ENCODE results near the gene FNDC3B.

FNDC3B gene

DNA sequence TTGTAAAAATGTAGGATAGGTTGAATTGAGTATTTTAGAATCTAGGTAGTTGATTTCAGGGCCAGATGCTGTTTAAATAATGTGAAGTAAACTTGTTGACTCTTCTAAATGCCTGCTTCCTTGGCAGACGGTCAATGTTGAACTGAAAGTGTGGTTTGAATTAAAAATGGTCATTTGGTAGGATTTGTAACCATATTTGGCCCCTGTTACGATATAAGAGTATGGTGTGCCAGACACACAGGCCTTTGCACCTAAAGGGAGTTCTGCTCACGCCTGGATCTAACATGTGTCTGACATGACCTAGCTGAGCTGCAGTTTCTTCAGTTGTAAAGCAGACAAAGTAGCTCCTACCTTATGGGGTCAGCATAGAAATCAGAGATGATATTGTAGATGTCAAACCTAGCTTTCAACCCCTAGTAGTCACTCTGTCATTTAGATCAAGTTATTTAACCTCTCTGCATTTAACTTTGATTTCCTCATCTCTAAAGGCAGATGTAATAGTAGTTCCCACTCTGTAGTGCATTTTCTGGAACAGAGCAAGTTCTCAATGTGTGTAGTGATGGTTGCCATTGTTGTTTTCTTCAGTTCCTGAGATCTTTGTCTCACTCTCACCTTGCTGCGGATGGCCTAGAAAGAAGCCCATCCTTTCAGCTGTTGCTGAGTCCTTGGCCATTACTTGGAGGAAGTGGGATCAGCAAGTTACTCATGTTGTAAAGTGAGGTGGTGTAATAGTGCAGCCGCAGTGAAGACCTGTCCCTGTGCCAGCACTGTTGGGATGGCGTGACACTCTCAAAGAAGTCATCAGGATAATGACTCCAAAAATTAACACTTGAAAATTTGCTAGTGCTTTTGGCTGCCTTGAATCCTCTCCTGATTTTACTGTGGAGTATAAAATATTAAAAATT is 318.7 kb downstream of the FNDC3B start:
- FAIRE-seq (no peak), DNase-seq (ENCODE audit: insufficient read length, low spot score) (no peak)
- TF ChIP-seq, protein P1, sequence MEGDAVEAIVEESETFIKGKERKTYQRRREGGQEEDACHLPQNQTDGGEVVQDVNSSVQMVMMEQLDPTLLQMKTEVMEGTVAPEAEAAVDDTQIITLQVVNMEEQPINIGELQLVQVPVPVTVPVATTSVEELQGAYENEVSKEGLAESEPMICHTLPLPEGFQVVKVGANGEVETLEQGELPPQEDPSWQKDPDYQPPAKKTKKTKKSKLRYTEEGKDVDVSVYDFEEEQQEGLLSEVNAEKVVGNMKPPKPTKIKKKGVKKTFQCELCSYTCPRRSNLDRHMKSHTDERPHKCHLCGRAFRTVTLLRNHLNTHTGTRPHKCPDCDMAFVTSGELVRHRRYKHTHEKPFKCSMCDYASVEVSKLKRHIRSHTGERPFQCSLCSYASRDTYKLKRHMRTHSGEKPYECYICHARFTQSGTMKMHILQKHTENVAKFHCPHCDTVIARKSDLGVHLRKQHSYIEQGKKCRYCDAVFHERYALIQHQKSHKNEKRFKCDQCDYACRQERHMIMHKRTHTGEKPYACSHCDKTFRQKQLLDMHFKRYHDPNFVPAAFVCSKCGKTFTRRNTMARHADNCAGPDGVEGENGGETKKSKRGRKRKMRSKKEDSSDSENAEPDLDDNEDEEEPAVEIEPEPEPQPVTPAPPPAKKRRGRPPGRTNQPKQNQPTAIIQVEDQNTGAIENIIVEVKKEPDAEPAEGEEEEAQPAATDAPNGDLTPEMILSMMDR (IDR thresholded peaks at IDR 0.05; ENCODE audit: insufficient read depth, missing control alignments), result no peak

DNA sequence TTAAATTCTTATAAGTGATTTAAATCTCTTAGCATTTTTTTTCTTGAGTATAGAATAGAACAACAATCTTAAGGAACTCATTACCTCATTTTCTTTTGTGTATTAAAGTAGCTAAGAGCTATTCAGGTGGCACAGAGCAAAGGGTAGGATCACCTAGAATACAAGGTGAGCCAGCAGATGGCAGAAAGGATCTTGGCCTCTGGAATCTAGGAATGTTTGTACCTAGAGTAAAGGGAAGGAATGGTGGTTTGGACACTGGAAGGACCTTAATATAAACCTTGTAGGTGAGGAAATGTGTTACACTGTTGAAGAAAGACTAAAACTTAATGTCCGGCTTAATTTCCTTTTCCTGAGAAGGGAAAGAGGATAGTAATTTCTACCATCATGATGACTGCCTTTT is 319.9 kb downstream of the FNDC3B start:
- DNase-seq (ENCODE audit: insufficient read length, low spot score) (no peak), FAIRE-seq (no peak)

DNA sequence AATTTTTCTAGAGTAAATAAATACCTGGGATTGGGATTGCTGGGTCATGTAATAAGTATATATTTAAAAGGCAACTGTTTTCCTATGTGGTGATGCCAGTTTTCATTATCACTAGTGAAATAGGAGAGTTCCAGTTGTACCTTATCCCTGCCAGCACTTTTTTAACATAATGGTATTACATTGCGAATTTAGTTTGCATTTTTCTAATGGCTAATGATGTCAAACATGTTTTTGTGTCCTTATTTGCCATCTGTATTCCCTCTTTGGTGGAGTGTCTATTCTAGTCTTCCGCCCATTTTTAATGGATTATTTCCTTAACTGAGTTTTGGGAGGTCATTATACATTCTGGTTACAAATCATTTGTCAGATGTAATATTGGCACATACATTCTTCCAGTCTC is 320.6 kb downstream of the FNDC3B start:
- DNase-seq (ENCODE audit: insufficient read length, low spot score), result no peak
- TF ChIP-seq, protein P1 (IDR thresholded peaks at IDR 0.05; ENCODE audit: insufficient read depth, missing control alignments), result no peak
- FAIRE-seq, result no peak

More for the DNA sequence above, 319.9 kb downstream of the FNDC3B start:
- TF ChIP-seq, protein P1 (IDR thresholded peaks at IDR 0.05; ENCODE audit: insufficient read depth, missing control alignments), result no peak

DNA sequence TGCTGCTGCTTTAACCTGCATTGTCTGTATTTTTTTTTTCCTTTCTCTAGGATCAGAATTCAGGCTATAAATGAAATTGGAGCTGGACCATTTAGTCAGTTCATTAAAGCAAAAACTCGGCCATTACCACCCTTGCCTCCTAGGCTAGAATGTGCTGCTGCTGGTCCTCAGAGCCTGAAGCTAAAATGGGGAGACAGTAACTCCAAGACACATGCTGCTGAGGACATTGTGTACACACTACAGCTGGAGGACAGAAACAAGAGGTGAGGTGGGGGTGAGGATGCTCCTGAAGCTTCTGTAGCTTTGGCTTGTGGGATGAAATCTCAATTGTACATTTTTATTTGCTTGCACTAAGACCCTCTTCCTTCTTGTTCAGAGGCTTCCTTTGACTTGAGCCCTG is 323.2 kb downstream of the FNDC3B start:
- TF ChIP-seq, protein P1 (IDR thresholded peaks at IDR 0.05; ENCODE audit: insufficient read depth, missing control alignments), result no peak
- FAIRE-seq, result no peak
- DNase-seq (ENCODE audit: insufficient read length, low spot score), result no peak

DNA sequence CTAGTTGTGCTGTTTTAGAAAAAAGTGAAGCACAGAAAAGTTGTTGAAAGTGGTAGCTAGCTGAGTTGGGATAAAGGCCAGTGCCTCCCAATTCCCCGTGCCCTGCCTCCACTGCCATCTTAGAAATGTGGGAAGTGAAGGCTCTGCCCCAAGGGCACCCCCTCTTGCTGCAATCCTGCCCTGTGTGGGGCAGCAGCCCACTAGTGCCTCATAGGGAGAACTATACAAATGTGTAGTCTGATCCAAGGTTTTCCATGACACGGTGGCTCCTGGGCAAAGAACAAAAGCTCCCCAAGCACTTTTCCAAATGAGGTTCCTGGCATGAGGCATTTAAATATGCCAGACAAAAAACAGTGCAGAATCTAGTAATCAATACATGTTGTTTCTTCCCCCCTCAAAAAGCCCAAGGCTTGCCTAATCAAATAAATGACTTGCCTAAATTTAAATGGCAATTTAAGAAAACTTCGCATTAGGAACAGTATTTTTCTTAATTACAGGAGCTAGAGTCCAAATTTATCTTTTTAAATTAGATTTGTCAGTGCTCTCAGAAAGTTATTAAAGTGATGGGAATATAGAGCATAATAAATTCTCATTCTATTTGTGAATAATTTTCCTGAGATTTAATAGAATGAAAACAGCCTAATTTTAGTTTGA is 325.1 kb downstream of the FNDC3B start:
- DNase-seq (ENCODE audit: insufficient read length, low spot score) (no peak), FAIRE-seq (no peak)
- TF ChIP-seq, protein P1 (IDR thresholded peaks at IDR 0.05; ENCODE audit: insufficient read depth, missing control alignments), result no peak

DNA sequence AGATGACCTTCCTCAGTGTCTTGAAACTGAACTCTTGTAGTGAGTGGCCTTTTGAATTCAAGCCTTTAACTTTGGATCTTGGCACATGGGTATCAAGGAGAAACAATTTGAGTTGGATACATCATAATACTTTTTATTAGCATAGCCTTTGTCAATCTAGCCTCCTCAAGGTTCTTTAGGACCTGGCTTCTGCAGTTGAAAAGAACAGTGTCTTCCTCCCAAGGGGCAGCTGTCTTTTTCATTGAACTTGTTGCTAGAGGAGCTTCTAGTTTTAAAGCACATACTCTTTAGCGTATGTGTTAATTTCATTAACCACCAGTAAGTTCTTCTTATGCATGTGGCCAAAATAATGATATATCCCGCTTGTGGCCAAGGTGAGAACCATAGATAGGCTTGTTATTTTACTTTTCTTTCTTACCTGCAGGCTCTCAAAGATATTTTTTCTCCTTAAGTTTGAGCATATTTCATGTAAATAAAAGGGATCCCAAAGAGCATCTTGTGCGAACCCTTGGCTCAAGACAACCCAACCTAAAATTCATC is 325.7 kb downstream of the FNDC3B start:
- TF ChIP-seq, protein P1 (IDR thresholded peaks at IDR 0.05; ENCODE audit: insufficient read depth, missing control alignments), result no peak
- FAIRE-seq, result no peak
- DNase-seq (ENCODE audit: insufficient read length, low spot score), result no peak
